A549 (cell line): Measurements from ENCODE around the gene POLR2F. TPM values are rescaled to one million over a fixed set of nuclear protein-coding genes. Genes with fewer than 3 reads are reported as not detected.

Experiments
- ATAC-seq, 2 experiments: fragments of 200-7000 bp in 1 of 2; fragments of >200 bp in 1 of 2; cut with Nextera tagmentation in 1 of 2; cut with Tn5 transposase in 1 of 2; 3 replicates each; pipeline versions ENCODE4 v1.8.0 to v1.9.1; 2018 to 2020; ENCODE audit warnings: mild to moderate bottlenecking in 1 of 2, moderate library complexity in 1 of 2
- CTCF ChIA-PET: fragments of 300-600 bp; sonication (Branson Sonifier 250); formaldehyde crosslinking; extraction: SDS; loops from one replicate; lab custom pipeline; 2021; ENCODE audit warnings: antibody characterized with exemption, inconsistent platforms; lab: Yijun Ruan, JAX
- POLR2A ChIA-PET: fragments of 350-600 bp; formaldehyde crosslinking; extraction: SDS; loops from one replicate; lab custom pipeline; 2021; ENCODE audit warnings: antibody characterized with exemption, inconsistent platforms; lab: Yijun Ruan, JAX
- DNase-seq, 2 experiments: peaks; one replicate each; pipeline versions ENCODE4 v3.0.0 to v3.0.0-alpha.2; 2011 to 2016; ENCODE audit warnings: low read depth in 1 of 2, low spot score in 1 of 2
- FAIRE-seq: peaks from 2 replicates; lab custom pipeline; 2011; peaks lifted over from hg19 to GRCh38; lab: Jason Lieb, UNC
- H3K27ac ChIP-seq, 2 experiments: fragments of >200 bp; sonication (Bioruptor Twin); formaldehyde crosslinking; 3 replicates each; pipeline ENCODE4 v1.5.1; 2016 to 2017
- H3K4me1 ChIP-seq: fragments of >200 bp; sonication (Bioruptor Twin); formaldehyde crosslinking; 3 replicates; pipeline ENCODE4 v1.6.1; 2016
- H3K4me2 ChIP-seq: fragments of >200 bp; sonication (Bioruptor Twin); formaldehyde crosslinking; 3 replicates; pipeline ENCODE4 v1.6.1; 2016
- H3K4me3 ChIP-seq: fragments of >200 bp; sonication (Bioruptor Twin); formaldehyde crosslinking; 3 replicates; pipeline ENCODE4 v1.5.1; 2016
- H3K9me3 ChIP-seq: fragments of >200 bp; sonication (Bioruptor Twin); formaldehyde crosslinking; 3 replicates; pipeline ENCODE4 v1.6.1; 2016
- ATOH8 ChIP-seq: fragments of 250-450 bp; sonication (Bioruptor Pico); IDR thresholded peaks from 2 replicates; pipeline ENCODE4 v1.5.0; 2020; ENCODE audit warnings: low read depth, mild to moderate bottlenecking, moderate library complexity
- CBX8 ChIP-seq: fragments of 200-600 bp; sonication (generic); IDR thresholded peaks from 2 replicates; pipeline ENCODE4 v1.6.1; 2016
- CEBPB ChIP-seq, 2 experiments: fragments of >200 bp in 1 of 2; sonication (Bioruptor Twin) in 1 of 2; formaldehyde crosslinking in 1 of 2; IDR thresholded peaks; 2 replicates each; pipeline ENCODE4 v1.6.1; 2012 to 2016
- CHD2 ChIP-seq: fragments of 150-350 bp; IDR thresholded peaks from 2 replicates; pipeline ENCODE4 v1.6.1; 2014; ENCODE audit warnings: low read length; ENCODE audit not compliant: partially characterized antibody
- CHD4 ChIP-seq: fragments of 200-600 bp; sonication (generic); IDR thresholded peaks from 2 replicates; pipeline ENCODE4 v1.6.1; 2016; ENCODE audit warnings: antibody characterized with exemption, mild to moderate bottlenecking, borderline replicate concordance
- CTCF ChIP-seq: fragments of >200 bp; sonication (Bioruptor Twin); formaldehyde crosslinking; IDR thresholded peaks from 3 replicates; pipeline ENCODE4 v1.5.1; 2016
- ELK1 ChIP-seq: fragments of 150-350 bp; IDR thresholded peaks from 2 replicates; pipeline ENCODE4 v1.6.1; 2014; ENCODE audit warnings: low read depth, mild to moderate bottlenecking, low read length
- ESRRA ChIP-seq: fragments of 150-350 bp; IDR thresholded peaks from 2 replicates; pipeline ENCODE4 v1.6.1; 2014; ENCODE audit warnings: mild to moderate bottlenecking, low read length, borderline replicate concordance
- HOXA7 ChIP-seq: fragments of 250-450 bp; sonication (Bioruptor Pico); IDR thresholded peaks from 2 replicates; pipeline ENCODE4 v1.5.0; 2020; ENCODE audit warnings: mild to moderate bottlenecking, moderate library complexity
- HOXB13 ChIP-seq: fragments of 250-450 bp; sonication (Bioruptor Pico); IDR thresholded peaks from 2 replicates; pipeline ENCODE4 v1.5.0; 2020; ENCODE audit warnings: low read depth, mild to moderate bottlenecking, moderate library complexity
- HOXB5 ChIP-seq: fragments of 250-450 bp; sonication (Bioruptor Pico); IDR thresholded peaks from 2 replicates; pipeline ENCODE4 v1.5.0; 2020; ENCODE audit warnings: mild to moderate bottlenecking, moderate library complexity
- JUN ChIP-seq, 2 experiments: fragments of >200 bp; sonication (Bioruptor Twin); formaldehyde crosslinking; IDR thresholded peaks; 2 replicates in 1 of 2; 3 replicates in 1 of 2; pipeline ENCODE4 v1.6.1; 2016 to 2017
- JUNB ChIP-seq: fragments of >200 bp; sonication (Bioruptor Twin); formaldehyde crosslinking; IDR thresholded peaks from 2 replicates; pipeline ENCODE4 v1.6.1; 2016
- NFE2L2 ChIP-seq: fragments of 150-350 bp; conservative IDR thresholded peaks from 2 replicates; pipeline ENCODE4 v1.6.1; 2014; ENCODE audit warnings: low read length
- PBX3 ChIP-seq: IDR thresholded peaks from 2 replicates; pipeline ENCODE4 v1.6.1; 2012
- RAD21 ChIP-seq, 2 experiments: fragments of >200 bp in 1 of 2; sonication (Bioruptor Twin) in 1 of 2; formaldehyde crosslinking in 1 of 2; IDR thresholded peaks in 1 of 2; conservative IDR thresholded peaks in 1 of 2; 2 replicates in 1 of 2; 3 replicates in 1 of 2; pipeline ENCODE4 v1.6.1; 2012 to 2018; ENCODE audit warnings: inconsistent platforms in 1 of 2
- REST ChIP-seq: fragments of 200-600 bp; sonication (generic); IDR thresholded peaks from 2 replicates; pipeline ENCODE4 v1.6.1; 2016; ENCODE audit warnings: antibody characterized with exemption, mild to moderate bottlenecking, moderate library complexity
- SREBF2 ChIP-seq: fragments of 450-650 bp; IDR thresholded peaks from 2 replicates; pipeline ENCODE4 v1.6.1; 2014; ENCODE audit warnings: mild to moderate bottlenecking, moderate library complexity
- TFCP2L1 ChIP-seq: fragments of 250-450 bp; sonication (Bioruptor Pico); IDR thresholded peaks from 2 replicates; pipeline ENCODE4 v1.5.0; 2021; ENCODE audit warnings: mild to moderate bottlenecking
- ZFP36 ChIP-seq: fragments of 450-650 bp; IDR thresholded peaks from 2 replicates; pipeline ENCODE4 v1.6.1; 2014; ENCODE audit warnings: borderline replicate concordance; ENCODE audit not compliant: partially characterized antibody
- WGBS: methylation state at CpG from one replicate; pipeline ENCODE4 v1.1.6; 2017; ENCODE audit errors: missing lambda C conversion rate; 5-methylcytosine and 5-hydroxymethylcytosine counted together
- polyA plus RNA-seq, 4 experiments: library from polyadenylated mRNA; depleted of rRNA in 3 of 4; stranded (reverse); fragments of >200 nt; fragmentation: RNase III in 1 of 4; extraction: RNeasy Plus Mini Kit Qiagen cat#74134 plus additional on column Dnase treatment in 1 of 4; gene quantifications; 2 replicates in 3 of 4; 3 replicates in 1 of 4; pipeline ENCODE4 v1.2.3, GENCODE V29; 2011 to 2017

Gene POLR2F
- polyA plus RNA-seq, 2 of the 4 experiments (the other 2 are of a cell fraction) = 90.0 to 183 TPM

GRCh38 chr22:37976547-37976946, 23.0 kb downstream of the POLR2F start:
- H3K4me1 ChIP-seq = no peaks in the 10 kb centered on the region
- no peak overlapping the region for H3K4me2 ChIP-seq
- ChIA-PET POLR2A (no interaction called here), CTCF (interaction anchor here (0.7 to 1.8 kb wide), 3 partner anchors 11 to 75 kb away, joined by 3 to 9 read pairs (median 3); no protein-coding TSS in a partner anchor)
- no peak overlapping the region for H3K4me3 ChIP-seq
- WGBS = 100% methylated on average over 4 of the region's 4 CpGs
- FAIRE-seq (no peak), DNase-seq (no peak), ATAC-seq (no peak)
- H3K27ac ChIP-seq = no peak overlapping the region
- H3K9me3 ChIP-seq = no peaks in the 10 kb centered on the region
- TF ChIP-seq TFCP2L1 (CRISPR knock-in tag) = no peak
- no peak for TF ChIP-seq CTCF
- no peak for TF ChIP-seq ZFP36
- no peak for TF ChIP-seq HOXB5 (CRISPR knock-in tag)
- TF ChIP-seq ESRRA = no peak
- no peak for TF ChIP-seq JUN (IDR thresholded peaks at IDR 0.05)
- no peak for TF ChIP-seq PBX3
- TF ChIP-seq NFE2L2 = no peak
- no peak for TF ChIP-seq RAD21 (conservative IDR thresholded peaks at IDR 0.05 in 1 of 2, IDR thresholded peaks at IDR 0.05 in 1 of 2)
- no peak for TF ChIP-seq HOXB13 (CRISPR knock-in tag)
- TF ChIP-seq ELK1 = no peak
- TF ChIP-seq SREBF2 = no peak
- TF ChIP-seq CHD4 = no peak
- no peak for TF ChIP-seq HOXA7 (CRISPR knock-in tag)
- TF ChIP-seq CEBPB (IDR thresholded peaks at IDR 0.05) = no peak

- Histone ChIP-seq H3K9me3 (no peaks in the 10 kb centered on the region), H3K27ac (no peak overlapping the region), H3K4me2 (no peak overlapping the region), H3K4me1 (no peaks in the 10 kb centered on the region), H3K4me3 (no peak overlapping the region)
- POLR2A ChIA-PET = no interaction called here
- DNase-seq = no peak
- CTCF ChIA-PET = interaction anchor here (1.6 kb wide), 1 partner anchor 46 kb away, joined by 3 read pairs; no protein-coding TSS in a partner anchor
- WGBS = 30% methylated on average over 2 of the region's 8 CpGs
- FAIRE-seq = no peak
- TF ChIP-seq ATOH8 (CRISPR knock-in tag) (no peak), SREBF2 (no peak), CHD2 (no peak), REST (no peak), CBX8 (no peak), CEBPB (IDR thresholded peaks at IDR 0.05) (no peak), NFE2L2 (no peak), JUNB (no peak)
- no peak for ATAC-seq
Measured at GRCh38 chr22:37979782-37980181, 26.3 kb downstream of the POLR2F start.
